Activated T-helper 9 cell treated with anti-CD3 and anti-CD28 coated beads, Interleukin-2, amount 50 U/mL, for 16 hours (primary cell): ENCODE measurements around the gene ADGRL1.
"Not testable (repeated sequence)": the region's sequence is repeated elsewhere in the genome, so short reads cannot be mapped to it uniquely, and the experiment has no call there.

Source experiments
- DNase-seq: peaks from one replicate; pipeline ENCODE4 v3.0.0-alpha.2; 2020; ENCODE audit warnings: low read depth

ADGRL1 gene

DNA sequence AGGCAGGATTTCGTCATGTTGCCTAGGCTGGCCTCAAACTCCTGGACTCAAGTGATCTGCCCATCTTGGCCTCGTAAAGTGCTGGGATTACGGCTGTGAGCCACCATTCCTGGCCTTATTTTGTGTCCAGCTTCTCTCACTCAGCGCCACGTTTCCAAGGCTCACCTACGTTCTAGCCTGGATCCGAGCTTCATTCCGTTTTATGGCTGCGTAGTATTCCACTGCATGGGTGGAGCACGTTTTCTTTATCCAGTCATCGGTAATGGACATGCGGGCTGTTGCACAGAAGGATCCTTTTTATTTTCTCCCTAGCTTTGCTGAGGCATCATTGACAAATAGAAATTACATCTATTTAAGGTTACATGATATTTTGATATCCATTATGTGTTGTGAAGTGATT, 16.6 kb downstream of the ADGRL1 start:
- DNase-seq: no peak

DNA sequence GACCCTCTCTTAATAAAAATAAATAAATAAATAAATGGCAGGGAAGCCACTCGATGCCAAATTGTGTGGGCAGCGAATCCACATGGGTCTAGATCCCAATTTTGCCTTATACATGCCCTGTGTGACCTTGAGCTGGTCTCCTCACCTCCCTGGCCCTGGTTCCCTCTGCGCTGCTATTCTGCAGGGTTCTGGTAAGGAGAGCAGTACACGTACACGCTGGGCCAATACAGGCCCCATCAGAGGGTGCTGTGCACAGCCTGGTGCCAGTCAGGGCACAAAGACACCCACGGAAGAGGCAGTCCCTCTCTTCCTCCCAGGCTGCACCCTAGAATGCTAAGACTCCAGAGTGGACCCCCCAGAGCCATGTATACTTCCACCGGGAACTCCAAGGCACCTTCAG, 17.9 kb downstream of the ADGRL1 start:
- not testable (repeated sequence) for DNase-seq

DNA sequence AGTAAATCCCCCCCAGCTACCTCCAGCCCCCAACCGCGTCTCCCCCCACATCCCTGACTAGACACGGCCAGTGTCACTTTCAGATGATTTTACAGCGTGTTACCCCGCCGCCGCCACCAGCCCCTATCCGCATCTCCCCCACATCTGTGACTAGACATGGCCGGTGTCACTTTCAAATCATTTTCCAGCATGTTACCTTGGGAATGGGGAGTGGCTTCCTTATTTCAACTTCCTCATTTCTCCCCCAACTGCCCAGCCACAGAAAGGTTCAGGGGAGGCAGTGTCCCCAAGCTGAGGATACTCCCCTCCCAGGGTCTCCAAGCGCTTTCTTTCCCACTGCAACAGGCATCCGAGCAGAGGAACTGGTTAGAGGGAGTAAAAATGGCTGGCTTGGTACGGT, 18.4 kb downstream of the ADGRL1 start:
- no peak for DNase-seq

DNA sequence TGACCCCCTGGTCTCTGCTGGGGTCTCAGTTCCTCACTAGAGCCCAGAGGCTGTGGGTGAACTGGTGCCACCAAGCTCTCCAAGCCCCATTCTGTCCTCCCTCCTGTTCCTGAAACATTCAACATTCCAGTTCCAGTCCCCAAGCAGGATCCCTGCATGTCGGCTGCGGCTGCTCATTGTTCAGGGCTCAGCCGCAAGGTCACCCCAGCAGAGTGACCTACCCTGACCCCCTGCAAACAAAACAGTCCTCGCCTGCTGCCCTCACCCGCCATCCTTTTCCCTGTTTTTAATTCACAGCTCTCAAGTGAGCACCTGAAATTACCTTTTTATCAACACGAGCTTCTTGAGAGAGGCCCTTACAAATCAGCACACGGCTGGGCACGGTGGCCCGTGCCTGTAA, 19.3 kb downstream of the ADGRL1 start:
- not testable (repeated sequence) for DNase-seq

DNA sequence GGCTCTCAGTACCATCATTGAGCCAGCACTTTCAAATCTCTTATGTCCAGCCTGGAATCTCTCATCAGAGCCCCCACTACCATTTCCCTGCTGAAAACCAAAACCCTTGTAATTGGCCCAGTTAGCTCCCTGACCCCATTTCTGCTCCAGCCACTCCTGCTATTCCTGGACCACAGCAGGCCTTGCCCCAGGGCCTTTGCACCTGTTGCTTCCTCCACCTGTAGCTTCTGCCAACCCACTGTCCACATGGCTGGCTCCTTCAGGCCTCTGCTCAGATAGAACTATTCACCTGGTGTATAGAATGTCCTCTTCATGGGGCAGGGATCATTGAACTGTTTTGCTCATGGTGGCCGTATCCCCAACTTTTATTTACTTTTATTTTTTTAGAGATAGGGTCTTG, 20.3 kb downstream of the ADGRL1 start:
- not testable (repeated sequence) for DNase-seq

DNA sequence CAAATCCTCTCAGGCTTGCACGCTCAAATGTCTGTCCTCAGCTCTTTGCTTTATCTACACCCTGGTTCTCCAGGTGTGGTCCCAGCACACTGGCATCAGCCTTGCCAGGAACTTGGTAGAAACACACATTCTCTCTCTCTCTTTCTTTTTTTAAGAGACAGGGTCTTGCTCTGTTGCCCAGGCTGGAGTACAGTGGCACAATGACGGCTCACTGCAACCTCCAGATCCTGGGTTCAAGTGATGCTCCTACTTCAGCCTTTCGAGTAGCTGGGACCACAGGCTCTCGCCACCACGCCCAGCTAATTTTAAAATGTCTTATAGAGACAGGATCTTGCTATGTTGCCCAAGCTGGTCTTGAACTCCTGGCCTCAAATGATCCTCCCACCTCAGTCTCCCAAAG, 20.8 kb downstream of the ADGRL1 start:
- DNase-seq: no peak

DNA sequence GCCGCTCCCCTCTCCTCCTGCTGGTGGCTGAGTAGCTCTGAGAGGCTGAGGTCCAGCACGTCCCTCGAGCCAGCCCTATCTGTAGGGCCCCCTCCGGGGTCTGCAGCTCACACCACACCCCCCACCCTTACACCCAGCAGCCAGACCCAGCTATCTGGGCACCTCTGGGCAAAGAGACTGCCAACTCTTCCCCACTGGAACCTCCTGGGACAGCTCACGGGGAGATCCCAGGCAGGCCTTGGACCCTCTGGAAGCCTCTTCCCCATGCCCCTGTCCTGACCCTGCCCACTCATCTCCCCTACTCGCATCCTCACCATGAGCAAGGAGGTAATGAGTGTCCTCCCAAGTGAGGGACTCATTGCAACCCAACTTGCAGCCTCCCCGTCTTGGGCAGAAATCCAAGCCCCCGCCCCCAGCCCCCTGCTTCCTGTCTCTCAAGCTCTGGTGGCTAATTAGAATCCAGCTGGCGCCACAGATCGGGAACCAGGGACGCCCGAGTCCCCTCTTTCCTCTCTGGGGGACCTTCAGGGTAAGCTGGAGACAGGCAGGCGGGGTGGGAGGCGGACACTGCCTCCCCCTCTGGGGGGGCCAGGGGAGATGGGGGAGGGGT, 22.1 kb downstream of the ADGRL1 start:
- no peak for DNase-seq

DNA sequence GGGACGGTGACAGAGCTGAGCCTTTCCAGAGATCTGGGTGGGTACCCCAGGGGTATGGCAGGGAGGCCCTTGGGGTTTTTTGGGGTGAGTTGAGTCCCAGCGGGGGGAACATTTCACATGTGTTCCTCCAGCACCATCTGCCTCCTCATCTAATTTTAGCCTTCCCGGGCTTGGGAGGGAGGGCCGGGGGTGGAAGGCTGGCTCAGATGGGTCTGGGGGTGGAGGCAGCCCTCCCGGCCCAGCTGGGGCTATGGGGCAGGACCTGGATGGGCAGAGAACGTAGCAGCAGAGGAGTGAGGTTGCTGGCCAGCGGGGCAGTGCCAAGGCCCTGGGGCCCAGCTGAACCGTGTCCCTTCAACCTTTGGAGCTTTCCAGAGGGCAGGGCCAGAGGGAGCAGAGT, 23.5 kb downstream of the ADGRL1 start:
- no peak for DNase-seq

DNA sequence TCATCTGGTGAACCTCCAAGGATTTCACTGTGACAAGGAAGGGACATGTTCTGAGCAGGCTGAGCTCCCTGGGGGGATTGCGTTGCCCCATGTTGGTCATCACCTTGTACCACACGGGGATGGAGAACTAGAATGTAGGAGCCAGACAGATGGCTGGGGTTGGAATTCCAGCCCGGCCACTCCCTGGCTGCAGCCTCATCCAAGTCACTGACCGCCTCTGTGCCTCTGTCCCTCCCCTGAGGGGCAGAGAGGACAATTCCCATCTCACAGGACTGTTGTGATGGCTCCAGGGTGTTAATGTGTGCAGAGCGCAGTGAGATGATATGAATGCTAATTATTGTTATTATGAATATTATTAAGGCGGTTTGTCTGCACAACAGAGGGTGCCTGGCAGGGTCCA, 24.1 kb downstream of the ADGRL1 start:
- no peak for DNase-seq

DNA sequence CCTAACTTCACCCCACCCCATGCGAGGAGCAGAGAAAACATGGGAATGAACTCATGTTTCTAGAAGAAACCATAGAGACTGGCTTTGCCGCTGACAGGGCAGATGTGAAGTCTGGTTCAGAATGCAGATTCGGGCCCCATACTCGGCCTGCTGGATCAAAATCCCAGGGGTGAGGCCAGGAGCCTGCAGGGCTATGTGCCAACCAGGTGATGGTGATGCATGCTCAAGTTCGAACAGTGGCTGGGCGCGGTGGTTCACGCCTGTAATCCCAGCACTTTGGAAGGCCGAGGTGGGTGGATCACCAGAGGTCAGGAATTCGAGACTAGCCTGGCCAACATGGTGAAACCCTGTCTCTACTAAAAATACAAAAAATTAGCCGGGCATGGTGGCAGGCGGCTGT, 24.8 kb downstream of the ADGRL1 start:
- not testable (repeated sequence) for DNase-seq

DNA sequence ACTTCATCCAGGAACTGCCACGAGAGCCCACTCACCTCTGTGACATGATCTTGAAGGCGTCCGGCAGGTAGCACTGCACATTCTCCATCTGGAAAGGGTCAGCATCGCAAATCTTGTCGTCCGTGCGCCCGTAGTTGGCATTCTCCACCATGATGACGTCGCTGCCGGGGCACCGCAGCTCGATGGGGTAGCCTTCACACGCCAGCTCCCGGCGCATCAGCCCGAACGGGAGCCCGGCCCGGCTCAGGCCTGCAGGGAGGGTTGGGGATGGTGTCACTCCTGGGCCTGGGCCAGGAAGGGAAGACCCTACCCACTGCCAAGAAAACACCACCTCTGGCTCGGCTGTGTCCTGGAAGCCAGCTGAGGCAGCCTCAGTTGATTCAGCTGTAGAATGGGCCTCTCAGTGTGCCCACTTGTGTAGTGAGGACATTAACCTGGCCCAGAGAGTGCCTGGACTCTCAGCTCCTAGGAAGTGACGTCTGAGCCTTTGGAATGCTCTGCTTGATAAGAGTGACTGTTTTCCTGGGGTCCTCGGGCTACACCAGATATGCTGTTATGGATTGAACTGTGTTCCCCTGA, 28.4 kb downstream of the ADGRL1 start:
- DNase-seq: no peak

DNA sequence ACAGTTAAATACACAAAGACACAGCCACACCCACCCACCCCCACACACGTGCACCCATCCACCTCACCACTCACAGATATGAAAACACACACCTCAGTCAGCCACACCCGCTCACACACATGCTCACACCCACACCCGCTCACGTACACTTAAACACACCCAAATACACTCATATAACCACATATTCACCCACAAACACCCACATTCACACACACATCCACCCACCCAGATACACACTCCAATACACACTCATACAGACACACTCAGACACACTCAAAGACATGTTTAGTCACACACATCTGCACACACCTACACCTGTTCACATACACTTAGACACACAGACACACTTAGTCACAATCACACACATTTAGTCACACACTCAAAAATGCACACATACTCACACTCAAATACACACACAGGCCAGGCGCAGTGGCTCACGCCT, 30.6 kb downstream of the ADGRL1 start:
- DNase-seq: no peak

DNA sequence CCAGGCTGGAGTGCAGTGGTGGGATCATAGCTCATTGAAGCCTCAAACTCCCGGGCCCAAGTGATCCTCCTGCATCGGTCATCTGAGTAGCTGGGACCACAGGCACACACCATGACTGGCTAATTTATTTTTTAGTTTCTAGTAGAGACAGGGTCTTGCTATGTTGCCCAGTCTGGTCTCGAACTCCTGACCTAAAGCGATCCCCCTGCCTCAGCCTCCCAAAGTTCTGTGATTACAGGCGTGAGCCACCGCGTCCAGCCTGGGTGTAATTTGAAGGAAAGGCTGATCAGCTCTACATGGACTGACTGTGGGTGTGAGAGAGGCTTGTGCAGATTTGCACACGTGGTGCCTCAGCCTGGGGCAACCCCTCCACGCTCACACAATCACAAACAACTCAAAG, 31.1 kb downstream of the ADGRL1 start:
- DNase-seq: no peak

DNA sequence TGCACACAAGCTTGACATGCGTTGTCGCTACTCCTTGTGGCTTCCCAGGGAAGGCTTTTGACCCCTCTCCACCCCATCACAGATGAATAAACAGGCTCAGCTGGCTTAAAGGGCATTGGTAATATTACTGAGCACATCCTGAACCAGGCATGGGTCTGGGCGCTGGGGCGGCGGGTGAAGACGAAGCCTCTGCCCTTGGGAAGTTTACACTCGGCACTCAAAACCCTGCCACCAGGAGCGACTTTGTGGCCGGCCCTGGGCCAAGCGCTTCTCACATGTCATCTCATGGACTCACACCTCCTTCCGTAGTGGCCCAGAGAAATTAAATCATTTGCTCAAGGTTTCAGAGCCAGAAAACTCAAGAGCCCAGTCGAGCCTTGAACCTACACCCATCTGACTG, 37.0 kb downstream of the ADGRL1 start:
- no peak for DNase-seq

DNA sequence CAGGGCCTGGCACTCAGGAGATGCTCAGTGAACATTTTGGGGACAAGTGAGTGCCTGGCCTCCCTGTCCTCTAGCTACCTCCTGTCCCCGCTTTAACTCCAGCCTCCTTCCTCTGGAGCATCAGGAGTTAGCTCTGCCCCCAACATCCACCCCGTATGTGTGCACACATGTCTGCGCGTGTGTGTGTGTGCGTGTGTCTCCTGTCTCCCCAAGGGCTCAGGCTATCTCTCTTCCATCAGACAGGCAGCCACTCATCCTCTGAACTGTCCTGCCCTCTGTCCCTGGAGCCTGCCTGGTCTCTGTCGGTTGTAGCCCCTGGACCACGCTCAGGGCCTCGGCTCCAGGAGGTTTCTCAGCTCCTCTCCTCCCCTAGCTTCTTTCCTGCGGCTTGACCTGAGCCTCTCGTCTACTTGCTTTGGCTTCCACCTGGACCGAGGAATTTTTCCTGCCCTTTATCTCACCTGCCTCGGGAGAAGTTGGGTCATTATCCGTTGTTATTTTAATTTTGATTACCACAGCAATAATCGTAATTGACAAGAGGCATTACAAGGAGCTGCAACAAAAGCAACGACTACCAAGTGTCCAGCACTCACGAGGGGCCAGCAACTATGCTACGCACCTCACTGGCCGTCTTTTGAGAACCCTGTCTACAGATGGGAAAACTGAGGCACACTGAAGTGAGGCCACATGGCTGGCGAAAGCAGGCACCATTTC, 37.6 kb downstream of the ADGRL1 start:
- no peak for DNase-seq

DNA sequence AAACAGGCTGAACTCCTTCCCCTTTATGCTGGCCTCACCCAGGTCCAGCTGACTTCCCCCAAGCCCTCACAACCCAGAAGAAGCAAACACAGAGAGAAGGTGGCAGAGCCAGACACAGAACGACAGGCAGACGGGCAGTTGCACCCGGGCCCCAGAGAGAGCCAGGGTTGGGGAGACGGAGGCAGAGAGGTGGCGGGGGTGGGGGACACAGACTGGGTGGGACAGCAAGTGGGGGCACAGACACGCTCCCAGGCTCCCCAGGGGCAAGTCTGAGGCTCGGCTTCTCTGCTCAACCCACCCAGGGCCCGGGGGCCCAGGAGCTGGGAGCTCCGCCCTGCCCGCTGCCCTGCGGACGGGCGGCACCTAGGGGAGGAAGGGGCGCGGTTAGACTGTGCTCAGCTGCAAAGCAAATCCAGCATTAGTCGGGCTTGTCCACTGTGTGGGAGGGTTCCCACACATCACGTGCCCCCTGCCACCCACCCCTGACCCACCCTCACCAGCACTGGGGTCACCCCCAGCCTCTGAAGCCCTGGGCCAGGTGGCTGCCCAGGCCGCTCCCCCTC, 38.3 kb downstream of the ADGRL1 start:
- no peak for DNase-seq

DNA sequence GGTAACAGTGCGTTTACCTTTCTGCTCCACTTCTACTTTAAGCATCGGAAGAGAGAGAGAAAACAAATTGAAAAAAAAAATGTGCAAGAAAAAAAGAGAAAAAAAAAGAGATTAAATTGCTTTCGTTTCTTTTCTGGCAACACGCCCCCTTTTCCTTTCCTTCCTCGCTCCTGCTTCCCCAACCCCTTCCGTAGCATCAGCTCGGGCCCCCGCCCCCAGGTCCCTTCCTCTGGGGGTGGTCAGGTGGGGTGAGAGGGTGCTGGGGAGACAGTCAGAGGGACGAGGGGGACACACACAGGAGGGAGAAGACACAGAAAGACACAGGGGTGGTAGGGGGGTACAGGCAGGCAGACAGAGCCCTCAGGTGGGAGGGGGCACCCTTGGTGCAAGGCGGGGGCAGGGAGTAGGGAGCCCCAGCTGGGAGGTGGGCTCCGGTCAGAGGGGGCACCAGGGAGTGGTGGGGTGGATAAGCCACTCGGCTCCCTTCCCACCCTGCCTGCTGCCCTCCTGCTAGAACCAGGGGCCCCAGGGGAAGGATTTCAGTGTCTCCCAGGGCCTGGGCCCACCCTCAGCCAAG, 38.9 kb downstream of the ADGRL1 start:
- DNase-seq: no peak

DNA sequence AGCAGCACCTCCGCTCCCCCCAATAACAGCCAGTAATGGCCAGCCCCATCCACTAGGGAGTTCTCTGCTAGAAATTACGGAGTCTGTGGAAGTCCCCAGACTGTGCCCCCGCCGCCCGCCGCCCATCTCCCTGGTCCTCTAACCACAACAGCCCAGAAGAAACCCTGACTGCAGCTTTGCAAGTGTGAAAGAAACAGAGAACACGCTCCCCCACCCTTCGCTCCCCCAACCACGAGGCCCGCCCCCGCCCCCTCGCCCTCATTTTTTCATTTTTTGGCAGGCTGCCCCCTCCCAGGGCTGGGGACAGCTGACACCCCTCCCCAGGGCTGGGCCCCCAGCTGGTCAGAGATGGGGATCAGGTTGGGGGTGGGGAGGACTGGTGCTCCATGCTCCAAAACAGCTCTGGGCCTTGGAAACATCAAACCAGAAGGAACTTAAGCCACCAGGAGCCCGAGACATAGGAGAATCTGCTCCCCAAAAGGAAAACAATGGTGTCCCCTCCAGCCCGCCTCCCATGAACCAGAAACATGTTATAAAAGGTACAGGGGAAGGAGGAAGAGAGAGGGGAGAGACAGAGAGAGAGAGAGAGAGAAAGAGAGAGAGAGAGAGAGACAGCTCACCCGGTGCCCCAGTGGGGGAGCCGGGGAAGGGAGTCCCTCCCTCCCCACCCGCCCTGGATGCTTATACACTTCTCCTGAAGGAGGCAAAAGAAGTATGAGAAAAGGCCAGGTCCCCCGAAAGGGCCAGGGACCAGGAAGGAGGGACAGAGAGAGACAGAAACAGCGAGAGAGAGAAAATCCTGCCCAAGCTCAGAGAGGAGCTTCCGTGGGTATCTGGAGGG, 39.8 kb downstream of the ADGRL1 start:
- DNase-seq: no peak

DNA sequence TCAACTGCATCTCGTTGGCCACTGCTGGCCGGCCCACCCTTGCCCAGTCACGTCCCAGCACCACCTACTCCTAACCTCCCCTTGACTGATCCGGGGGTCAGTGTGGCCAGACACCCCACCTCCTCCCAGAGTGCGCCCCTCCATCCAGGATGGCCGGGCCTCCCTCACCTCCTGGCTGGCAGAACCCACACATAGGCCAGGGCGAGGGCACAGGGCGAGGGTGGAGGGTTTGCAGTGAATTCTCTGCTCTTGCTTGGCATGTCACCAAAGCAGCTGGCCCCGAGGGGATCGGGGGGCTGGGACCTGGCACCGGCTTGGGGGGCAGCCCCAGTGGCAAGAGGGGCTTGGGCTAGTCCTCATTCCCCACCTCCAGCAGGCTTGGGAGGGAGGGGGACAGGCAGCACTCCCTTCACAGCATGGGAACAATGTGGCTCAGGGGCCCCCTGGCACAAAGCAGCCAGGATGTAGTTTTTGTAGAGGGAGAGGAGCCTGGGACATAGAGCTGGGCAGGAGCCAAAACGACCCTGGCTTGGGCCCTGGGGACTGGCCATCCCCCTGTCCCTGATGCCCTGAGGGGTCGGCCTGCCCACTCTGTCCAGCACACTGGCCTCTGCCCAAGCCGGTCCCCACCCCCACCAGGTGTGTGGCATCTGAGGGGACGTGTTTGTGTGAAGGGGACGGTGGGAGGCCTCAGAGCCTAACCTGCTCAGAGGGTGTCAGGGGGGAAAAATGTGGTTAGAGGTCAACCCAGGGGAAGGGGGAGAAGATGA, 41.1 kb downstream of the ADGRL1 start:
- no peak for DNase-seq

DNA sequence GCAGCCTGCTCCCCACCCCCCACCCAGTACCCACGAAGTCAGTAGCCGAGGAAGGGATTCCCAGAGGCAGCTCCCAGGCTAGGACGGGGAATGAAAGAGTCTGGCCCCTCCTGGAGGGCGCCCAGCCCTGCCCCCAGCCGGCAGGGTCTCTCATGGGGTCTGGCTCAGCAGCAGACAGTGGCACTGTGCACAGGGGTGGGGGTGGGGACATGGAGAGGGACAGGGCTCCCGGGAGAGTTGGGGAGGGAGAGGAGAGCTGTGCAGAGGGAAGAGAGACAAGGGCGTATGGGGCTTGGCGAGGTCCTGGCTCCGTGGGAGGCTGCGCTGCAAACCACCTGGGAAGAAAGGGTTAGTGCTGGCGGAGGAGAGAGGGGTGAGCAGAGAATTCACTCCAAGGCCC, 41.9 kb downstream of the ADGRL1 start:
- no peak for DNase-seq

DNA sequence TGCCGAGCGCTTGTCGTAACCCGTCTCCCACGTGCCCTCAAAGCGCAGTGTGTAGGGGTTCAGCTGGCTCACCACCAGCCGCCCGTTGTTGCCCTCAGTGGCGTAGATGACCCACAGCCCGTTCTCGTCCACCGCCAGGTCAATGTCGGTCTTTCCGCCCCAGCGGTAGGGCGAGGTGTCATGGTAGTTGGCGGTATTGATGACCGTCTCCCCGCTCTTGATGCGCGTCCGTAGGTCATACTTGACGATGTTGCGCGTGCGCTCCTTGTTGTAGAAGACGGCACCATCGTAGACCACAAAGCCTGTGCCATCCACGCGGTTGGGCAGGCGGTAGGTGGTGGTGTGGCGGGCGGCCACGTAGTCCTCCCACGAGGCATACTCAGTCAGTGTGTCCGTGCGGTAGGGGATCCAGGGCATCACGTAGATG, 43.1 kb downstream of the ADGRL1 start:
- no peak for DNase-seq
